ENCODE measurements around the gene SNORC.

DNA sequence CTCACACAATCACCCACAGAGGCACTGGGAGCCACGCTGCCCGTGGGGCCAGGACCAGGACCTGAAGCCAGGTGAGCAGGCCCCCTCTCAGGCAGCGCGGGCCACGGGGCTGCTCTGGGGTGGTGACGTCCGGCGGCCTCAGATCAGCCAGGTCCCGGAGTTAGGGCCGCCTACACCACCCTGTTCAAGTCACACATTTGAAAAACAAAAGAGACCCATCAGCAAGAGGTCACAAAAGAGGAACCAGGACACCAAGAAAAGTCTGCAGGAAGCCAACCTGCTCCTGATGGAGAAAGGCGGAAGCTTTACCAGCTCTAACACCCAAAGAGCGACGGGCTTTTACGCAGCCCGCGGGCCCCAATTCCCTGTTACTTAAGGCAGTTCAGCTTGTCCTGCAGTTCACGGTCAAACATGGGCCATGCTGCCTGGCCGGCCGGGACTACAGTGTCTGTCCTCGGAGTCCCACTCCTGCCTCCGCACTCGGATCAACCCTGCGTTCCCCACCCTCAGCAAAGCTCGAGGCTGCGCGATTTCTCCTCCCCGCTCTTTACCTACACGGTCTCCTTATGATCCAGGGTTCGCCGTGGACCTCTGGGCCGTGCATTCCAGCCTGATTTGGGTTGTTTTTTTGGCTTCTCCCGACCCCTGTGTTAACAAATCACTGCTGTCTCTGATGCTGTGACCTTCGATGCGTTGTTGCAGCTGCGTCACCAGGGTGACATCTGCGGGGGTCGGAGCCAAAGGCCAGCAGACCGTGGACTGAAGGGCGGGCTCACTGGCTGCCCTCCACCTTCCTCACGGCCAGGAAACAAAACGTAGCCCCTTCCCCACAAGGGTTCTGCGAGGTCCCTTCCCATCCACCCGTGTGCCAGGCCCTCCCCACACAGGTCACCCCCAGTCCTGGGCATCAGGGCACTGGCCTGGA is 31.0 kb downstream of the SNORC start:
- TF ChIP-seq POLR2AphosphoS5 (IDR thresholded peaks at IDR 0.05; ENCODE audit: borderline replicate concordance, low read depth, low read length), result no peak
- no peak for TF ChIP-seq EZH2 (IDR thresholded peaks at IDR 0.05)
